NCI-H1105 treated with DMSO at 0.1 percent for 48 hours (cell line): Measurements from ENCODE around the gene CEP135.

Experiments
- DNase-seq: peaks from one replicate; lab custom pipeline; 2025; lab: John Stamatoyannopoulos, UW

The CEP135 gene

DNA sequence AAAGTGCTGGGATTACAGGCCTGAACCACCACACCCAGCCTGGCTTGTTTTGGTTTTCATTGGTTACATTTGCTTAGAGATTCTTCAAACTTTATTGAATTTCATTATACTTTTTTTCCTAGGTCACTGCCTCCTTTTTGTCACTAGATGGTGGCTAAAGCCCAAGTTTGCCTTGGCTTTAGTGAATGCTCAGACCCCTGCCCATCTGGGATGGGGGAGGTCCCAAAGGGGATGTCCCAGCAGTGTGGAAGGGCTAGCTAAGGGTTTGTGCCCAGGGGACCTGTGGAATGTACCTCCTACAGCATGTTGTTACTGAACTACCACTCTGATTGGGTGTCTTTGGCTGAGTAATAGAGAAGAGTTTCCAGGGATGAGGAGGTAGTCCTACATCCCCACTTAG lies 58.4 kb downstream of the CEP135 start:
- no peak for DNase-seq

GRCh38 chr4:56008206-56008605 lies 59.5 kb downstream of the CEP135 start:
- no peak for DNase-seq

DNA sequence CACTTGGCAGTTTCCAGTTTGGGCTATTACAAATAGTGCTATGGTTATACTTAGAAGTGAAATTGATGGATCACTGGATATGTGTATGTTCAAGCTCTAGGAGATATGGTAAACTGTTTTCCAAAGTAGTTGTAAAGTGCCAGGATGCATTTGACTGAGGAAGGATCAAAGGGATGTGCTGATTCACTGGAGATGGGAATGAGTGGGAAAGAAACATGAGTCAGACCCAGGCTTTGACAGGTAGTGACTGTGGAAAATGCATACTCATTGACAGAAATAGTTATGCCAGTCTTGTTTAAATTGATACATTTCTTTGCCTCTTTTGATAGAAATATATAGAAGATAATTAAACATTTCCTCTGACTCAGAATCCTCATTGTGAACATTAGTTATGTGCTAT lies 77.9 kb downstream of the CEP135 start:
- DNase-seq = no peak

- DNase-seq = no peak
Observed at GRCh38 chr4:56028165-56028564, 79.4 kb downstream of the CEP135 start.

DNA sequence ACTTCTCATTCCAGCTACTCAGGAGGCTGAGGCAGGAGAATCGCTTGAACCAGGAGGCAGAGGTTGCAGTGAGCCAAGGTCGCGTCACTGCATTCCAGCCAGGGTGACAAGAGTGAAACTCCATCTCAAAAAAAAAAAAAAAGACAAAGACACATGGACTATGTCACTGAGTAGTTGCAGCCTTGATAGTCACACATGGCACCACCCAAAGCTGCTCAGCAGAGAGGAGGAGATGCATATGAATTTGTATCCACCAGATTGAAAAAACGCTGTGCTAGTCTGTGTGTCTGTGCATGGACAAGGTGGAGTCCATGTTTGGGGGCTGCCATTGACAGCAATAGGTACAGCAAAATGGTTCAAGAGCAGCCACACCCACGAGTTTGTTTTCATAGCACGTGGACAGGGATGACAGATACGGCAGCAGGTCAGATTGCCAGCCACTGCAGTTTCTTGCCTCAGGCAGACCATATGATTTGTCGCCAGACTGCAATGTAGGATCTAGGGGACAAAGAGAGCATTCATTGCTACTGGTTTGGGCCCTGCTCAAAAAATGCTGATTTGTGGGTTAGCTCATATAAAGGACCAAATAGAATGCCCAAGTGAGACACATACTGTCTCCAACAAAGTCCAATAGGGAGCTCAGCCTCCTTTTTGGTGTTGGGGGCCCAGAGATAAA lies 89.9 kb downstream of the CEP135 start:
- DNase-seq = no peak

- no peak for DNase-seq
Observed at GRCh38 chr4:56040842-56041241, 92.1 kb downstream of the CEP135 start.

DNA sequence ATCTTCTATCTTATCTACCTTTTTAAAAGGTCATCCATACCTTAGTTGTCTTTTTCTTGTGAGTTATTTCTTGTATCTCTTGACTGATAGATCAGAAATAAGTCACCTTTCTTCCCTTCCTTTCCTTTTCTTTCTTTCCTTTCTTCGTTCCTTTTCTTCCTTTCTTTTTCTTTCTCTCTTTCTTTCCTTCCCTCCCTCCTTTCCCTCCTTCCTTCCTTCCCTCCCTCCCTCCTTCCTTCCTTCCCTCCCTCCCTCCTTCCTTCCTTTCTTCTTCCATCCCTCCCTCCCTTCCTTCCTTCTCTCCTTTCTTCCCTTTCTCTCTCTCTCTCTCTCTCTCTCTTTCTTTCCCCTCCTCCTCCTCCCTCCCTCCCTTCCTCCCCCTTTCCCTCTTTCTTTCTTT lies 93.5 kb downstream of the CEP135 start:
- DNase-seq = no peak

DNA sequence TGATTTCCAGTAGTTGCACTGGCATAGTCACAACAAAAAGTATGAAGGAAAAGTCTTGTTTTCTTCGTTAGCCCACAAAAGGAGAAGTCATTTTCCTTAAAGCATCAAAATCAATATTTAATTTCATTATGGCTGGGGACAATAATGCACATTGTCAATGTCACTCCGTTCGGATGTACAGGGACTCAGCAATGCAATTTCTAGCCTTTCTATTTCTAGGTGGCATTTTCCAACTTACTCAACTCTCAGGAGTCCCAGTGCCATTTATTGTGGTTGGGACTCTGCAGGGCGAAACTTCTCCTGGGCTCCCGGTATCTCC lies 99.6 kb downstream of the CEP135 start:
- DNase-seq = no peak

- peak; percentile 38 for DNase-seq
Observed at GRCh38 chr4:56048702-56049431, 100.1 kb downstream of the CEP135 start.

- DNase-seq = no peak
Observed at GRCh38 chr4:56050625-56051024, 101.9 kb downstream of the CEP135 start.

DNA sequence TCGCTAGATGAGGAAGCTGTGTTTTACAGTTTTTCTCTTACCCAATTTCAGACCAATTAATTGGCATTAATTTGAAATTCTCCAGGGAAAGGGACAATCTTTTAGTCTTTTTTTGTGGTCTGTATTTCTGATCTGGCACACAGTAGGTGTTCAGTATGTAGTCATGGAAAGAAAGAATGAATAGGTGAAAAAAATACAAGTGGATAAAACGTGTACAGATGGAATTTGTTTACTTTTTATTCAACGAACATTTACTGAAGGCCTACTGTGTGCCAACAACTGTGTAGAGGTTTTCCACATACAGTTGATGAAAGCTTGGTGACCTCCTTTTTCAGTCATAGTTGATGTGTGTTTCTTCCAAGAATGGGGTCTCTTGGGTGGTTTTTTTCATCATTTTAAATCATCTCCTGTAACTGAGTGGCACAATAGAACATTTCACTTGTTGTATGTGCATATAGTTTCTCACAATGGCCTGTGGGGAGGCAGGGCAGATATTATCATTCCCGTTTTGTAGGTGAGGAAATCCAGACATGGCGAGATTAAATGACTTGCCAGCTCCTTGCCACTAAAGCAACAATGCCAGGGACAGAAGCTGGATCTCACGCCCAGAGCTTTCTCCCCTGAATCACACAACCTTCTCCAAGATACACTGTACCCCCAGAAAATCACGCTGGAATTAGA lies 102.4 kb downstream of the CEP135 start:
- no peak for DNase-seq

DNA sequence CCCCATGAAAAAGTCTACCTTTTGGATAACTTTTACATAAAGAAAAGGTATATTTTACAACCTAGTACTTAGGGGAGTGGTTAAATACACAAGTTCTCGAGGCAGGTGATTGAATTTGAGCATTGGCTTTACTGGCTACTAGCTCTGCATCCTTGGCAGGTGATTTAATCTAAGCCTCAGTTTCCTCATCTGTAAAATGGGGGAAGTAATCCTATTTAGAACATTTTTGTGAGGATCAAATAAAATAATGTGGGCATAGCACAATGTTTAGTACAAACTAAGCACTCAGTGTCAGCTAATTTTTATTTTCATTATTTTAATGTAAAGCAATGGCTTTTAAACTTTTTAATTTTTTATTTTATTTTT lies 102.9 kb downstream of the CEP135 start:
- DNase-seq = no peak

- no peak for DNase-seq
Observed at GRCh38 chr4:56052481-56052880, 103.7 kb downstream of the CEP135 start.

GRCh38 chr4:56052966-56053365 lies 104.2 kb downstream of the CEP135 start:
- DNase-seq = no peak

GRCh38 chr4:56055027-56055977 lies 106.6 kb downstream of the CEP135 start:
- no peak for DNase-seq

DNA sequence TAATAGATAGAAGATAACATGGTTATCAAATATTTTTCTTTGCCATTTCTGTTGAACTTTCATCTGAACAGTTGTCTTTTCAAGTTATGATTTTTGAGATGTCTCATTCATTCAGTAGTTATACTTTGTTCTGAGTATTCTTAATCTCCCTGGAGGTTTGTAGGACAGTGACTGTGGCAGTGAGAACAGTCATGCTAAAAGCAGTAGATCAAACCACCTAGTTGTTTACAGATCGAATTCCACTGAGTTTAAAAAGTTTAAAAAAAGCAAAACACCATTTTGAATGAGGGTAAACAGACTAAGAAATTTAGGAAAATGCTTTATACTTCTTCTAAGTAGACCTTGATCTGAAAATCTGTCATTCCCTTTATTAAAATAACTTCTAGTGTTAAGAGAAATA lies 107.2 kb downstream of the CEP135 start:
- no peak for DNase-seq

GRCh38 chr4:56058555-56058954 lies 109.8 kb downstream of the CEP135 start:
- no peak for DNase-seq

GRCh38 chr4:56060036-56060435 lies 111.3 kb downstream of the CEP135 start:
- no peak for DNase-seq

DNA sequence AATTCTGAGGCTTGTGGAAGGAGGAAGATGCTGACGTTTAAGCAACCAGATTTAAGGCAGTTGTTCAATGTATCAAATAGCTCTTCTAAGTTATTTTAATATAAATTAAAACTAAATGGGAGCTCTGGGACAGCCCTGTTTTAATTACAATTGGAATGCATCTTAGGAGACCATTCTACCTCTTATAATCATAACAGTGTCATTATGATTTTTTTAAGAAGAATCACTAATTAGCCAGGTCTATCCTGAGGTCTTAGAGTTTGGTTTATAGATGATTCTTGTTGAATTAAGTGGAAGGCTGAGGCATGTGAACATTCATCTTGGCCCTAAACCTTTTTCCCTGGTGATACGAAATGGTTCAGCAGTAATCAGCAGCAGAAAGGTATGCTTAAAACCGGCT lies 113.4 kb downstream of the CEP135 start:
- DNase-seq = no peak

DNA sequence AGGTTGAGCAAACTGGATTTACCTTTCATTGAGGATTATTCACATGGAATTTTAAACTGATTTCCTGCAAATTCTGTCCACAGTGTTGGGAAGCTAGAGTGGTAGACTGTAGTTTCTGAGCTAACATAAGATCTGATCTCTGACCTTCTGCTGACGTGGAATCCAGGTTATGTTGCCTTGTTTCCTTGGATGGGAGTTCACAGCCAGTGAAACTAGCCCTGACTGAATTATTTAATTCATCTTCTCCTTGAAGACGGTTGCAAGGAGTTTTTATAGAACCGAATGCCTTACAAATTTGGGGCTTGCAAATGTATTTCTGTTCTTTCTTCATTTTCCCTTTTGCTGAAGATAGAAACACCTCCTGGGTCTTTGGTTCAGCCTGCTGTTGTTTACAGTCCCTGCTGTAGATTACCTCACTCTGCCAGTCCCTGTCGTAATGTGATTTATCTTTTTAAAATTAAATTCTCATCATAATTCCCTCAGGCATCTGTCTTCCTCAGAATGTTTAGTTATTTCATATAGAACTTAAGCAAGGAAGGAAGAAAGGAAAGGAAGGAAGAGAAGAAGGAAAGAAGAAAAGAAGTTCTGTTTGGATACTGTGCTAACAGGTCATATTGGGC lies 113.9 kb downstream of the CEP135 start:
- DNase-seq = no peak

DNA sequence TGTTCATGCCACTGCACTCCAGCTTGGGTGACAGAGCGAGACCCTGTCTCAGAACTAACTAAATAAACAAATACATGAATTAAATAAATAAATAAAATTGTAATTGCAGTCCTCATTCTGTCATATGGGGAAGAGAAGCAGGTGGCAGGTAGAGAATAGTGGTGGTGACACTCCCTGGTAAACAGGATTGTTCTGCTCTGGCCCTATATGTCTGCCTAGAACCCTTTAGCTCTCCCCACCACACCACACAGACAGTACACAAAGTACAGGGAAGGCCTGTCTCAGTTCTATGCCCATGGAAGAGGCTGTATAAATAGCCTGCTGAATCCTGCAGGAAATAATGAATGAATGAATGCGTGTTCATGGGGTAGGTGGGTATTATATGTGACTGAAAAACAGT lies 117.7 kb downstream of the CEP135 start:
- no peak for DNase-seq

GRCh38 chr4:56067826-56068225 lies 119.1 kb downstream of the CEP135 start:
- no peak for DNase-seq
